Activated CD8-positive, alpha-beta T cell treated with anti-CD3 and anti-CD28 coated beads for 36 hours (primary cell): ENCODE measurements around the gene SPAG17. TPM values are rescaled to one million over a fixed set of nuclear protein-coding genes. Genes with fewer than 3 reads are reported as not detected.

Experiments
- ATAC-seq: fragments of 200-7000 bp; cut with Tn5 transposase; one replicate; pipeline ENCODE4 v1.10.0; 2021; ENCODE audit warnings: mild to moderate bottlenecking, moderate library complexity
- CTCF ChIA-PET: fragments of 350-600 bp; sonication (Branson Sonifier 250); formaldehyde crosslinking; loops from one replicate; lab custom pipeline; 2021; ENCODE audit warnings: antibody characterized with exemption; lab: Charles Lee
- POLR2A ChIA-PET: fragments of 350-600 bp; sonication (Branson Sonifier 250); formaldehyde crosslinking; loops from one replicate; lab custom pipeline; 2021; ENCODE audit warnings: antibody characterized with exemption; lab: Charles Lee
- DNase-seq: peaks from one replicate; pipeline ENCODE4 v3.0.0-alpha.2; 2020
- H3K27ac Mint-ChIP-seq: one replicate; pipeline ENCODE4 v1.8.0; 2021; ENCODE audit warnings: mild to moderate bottlenecking, mixed read lengths
- H3K27me3 Mint-ChIP-seq: one replicate; pipeline ENCODE4 v1.8.0; 2021; ENCODE audit warnings: mixed read lengths
- H3K36me3 Mint-ChIP-seq: one replicate; pipeline ENCODE4 v1.8.0; 2021; ENCODE audit warnings: low read depth, mixed read lengths
- H3K4me1 Mint-ChIP-seq: one replicate; pipeline ENCODE4 v1.8.0; 2021; ENCODE audit warnings: low read depth, mixed read lengths
- H3K4me3 Mint-ChIP-seq: one replicate; pipeline ENCODE4 v1.8.0; 2021; ENCODE audit warnings: mild to moderate bottlenecking, moderate library complexity, mixed read lengths
- H3K9me3 Mint-ChIP-seq: one replicate; pipeline ENCODE4 v1.8.0; 2021; ENCODE audit warnings: mixed read lengths
- intact Hi-C: fragments of 100-400 bp; cut with micrococcal nuclease; formaldehyde crosslinking; loops from one replicate; pipeline ENCODE4 v1.10.0; 2022
- total RNA-seq, 2 experiments: library from RNA; stranded (reverse); gene quantifications; one replicate each; pipeline ENCODE4 v1.2.3, GENCODE V29; 2021
- TF ChIP-seq, protein P1 (sequence below): fragments of 200-600 bp; IDR thresholded peaks from one replicate; pipeline ENCODE4 v1.8.0; 2022; ENCODE audit warnings: antibody characterized with exemption, mild to moderate bottlenecking

SPAG17 gene
- total RNA-seq, 2 experiments from 2014 or later, result not detected

- DNase-seq (no peak), ATAC-seq (no peak)
- no peak overlapping the region for H3K4me3 Mint-ChIP-seq
- intact Hi-C loops, result no loop called here
- peaks cover 3% of the 10 kb centered on the region for H3K4me1 Mint-ChIP-seq
- TF ChIP-seq, protein P1, sequence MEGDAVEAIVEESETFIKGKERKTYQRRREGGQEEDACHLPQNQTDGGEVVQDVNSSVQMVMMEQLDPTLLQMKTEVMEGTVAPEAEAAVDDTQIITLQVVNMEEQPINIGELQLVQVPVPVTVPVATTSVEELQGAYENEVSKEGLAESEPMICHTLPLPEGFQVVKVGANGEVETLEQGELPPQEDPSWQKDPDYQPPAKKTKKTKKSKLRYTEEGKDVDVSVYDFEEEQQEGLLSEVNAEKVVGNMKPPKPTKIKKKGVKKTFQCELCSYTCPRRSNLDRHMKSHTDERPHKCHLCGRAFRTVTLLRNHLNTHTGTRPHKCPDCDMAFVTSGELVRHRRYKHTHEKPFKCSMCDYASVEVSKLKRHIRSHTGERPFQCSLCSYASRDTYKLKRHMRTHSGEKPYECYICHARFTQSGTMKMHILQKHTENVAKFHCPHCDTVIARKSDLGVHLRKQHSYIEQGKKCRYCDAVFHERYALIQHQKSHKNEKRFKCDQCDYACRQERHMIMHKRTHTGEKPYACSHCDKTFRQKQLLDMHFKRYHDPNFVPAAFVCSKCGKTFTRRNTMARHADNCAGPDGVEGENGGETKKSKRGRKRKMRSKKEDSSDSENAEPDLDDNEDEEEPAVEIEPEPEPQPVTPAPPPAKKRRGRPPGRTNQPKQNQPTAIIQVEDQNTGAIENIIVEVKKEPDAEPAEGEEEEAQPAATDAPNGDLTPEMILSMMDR, result no peak
- H3K27ac Mint-ChIP-seq, result no peak overlapping the region
- peaks cover 5% of the 10 kb centered on the region for H3K9me3 Mint-ChIP-seq
- H3K36me3 Mint-ChIP-seq, result no peaks in the 10 kb centered on the region
- CTCF ChIA-PET, result no interaction called here
- POLR2A ChIA-PET, result no interaction called here
- no peaks in the 10 kb centered on the region for H3K27me3 Mint-ChIP-seq
Measured at GRCh38 chr1:118204648-118205047, 19.6 kb upstream of the SPAG17 start.

DNA sequence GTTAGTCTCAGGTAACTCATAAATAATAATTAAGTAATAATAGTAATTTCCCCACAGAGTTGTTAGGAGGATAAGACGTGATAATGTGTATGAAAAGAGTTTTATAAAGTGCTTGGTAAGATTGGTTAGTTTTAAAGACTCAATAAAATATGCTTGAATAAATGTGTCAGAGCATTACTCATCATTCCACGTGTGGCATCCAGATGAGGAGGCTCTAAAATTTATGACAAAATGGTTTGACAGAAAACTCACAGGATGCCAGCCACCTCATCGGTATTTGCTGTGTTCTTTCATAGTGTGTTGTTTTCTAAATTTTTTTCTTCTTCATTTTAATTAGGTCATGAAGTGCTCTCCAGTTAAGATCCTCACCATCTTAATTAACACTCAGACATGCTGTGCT lies 19.1 kb upstream of the SPAG17 start:
- Mint-ChIP-seq H3K27ac (no peak overlapping the region), H3K36me3 (no peaks in the 10 kb centered on the region), H3K4me1 (peaks cover 3% of the 10 kb centered on the region), H3K9me3 (peaks cover 5% of the 10 kb centered on the region), H3K27me3 (no peaks in the 10 kb centered on the region), H3K4me3 (no peak overlapping the region)
- DNase-seq (no peak), ATAC-seq (no peak)
- intact Hi-C loops, result no loop called here
- ChIA-PET POLR2A (no interaction called here), CTCF (no interaction called here)
- TF ChIP-seq, protein P1, result no peak

- TF ChIP-seq, protein P1, result no peak
- H3K4me1 Mint-ChIP-seq, result peaks cover 3% of the 10 kb centered on the region
- no peak overlapping the region for H3K4me3 Mint-ChIP-seq
- DNase-seq (no peak), ATAC-seq (no peak)
- H3K27me3 Mint-ChIP-seq, result no peaks in the 10 kb centered on the region
- no peak overlapping the region for H3K27ac Mint-ChIP-seq
- CTCF ChIA-PET, result no interaction called here
- peaks cover 4% of the 10 kb centered on the region for H3K9me3 Mint-ChIP-seq
- intact Hi-C loops, result no loop called here
- H3K36me3 Mint-ChIP-seq, result no peaks in the 10 kb centered on the region
- POLR2A ChIA-PET, result no interaction called here
Measured at GRCh38 chr1:118202076-118202608, 17.1 kb upstream of the SPAG17 start.

DNA sequence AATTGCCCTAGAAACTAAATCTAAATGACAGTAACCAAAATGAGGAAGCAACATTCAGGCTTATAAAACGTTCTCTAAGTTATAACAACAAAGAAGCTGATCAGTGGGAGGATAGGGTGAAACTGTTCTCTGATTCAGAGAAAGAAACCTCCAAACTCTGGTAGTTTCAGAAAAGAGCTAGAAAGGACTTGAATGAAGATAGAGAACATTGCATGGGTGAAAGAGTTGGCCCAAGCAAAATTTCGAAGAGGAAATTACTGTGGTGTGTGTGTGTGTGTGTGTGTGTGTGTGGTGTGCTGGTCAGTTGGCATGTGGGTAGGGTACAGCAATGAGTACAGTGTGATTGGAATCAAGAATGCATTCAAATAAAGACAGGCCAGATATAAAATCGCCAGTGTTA lies 16.5 kb upstream of the SPAG17 start:
- Mint-ChIP-seq H3K4me3 (no peak overlapping the region), H3K27me3 (no peaks in the 10 kb centered on the region), H3K4me1 (peaks cover 3% of the 10 kb centered on the region), H3K27ac (no peak overlapping the region), H3K36me3 (no peaks in the 10 kb centered on the region), H3K9me3 (peaks cover 4% of the 10 kb centered on the region)
- ATAC-seq (no peak), DNase-seq (no peak)
- ChIA-PET POLR2A (no interaction called here), CTCF (no interaction called here)
- TF ChIP-seq, protein P1, result no peak
- intact Hi-C loops, result no loop called here

DNA sequence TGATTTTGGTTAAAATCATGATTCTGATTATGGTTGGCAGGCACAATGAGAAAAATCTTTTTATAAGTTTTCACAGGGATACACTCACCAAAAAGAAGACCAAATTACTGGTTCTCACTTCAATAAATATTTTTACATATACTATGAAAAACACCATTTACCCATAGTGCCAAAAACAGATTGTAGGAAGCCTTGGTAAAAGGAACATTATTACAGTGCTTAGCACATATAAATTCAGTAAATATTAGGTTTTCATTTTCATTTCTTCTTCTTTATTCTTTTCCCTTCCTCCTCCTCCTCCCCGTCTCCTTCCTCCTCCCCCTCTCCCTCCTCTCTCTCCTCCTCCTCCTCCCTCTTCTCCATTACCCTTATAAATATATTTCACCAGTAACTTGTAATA lies 15.8 kb upstream of the SPAG17 start:
- TF ChIP-seq, protein P1, result no peak
- ChIA-PET POLR2A (no interaction called here), CTCF (no interaction called here)
- DNase-seq (no peak), ATAC-seq (no peak)
- no peak overlapping the region for H3K4me3 Mint-ChIP-seq
- no peaks in the 10 kb centered on the region for H3K27me3 Mint-ChIP-seq
- no peak overlapping the region for H3K27ac Mint-ChIP-seq
- intact Hi-C loops, result no loop called here
- peaks cover 4% of the 10 kb centered on the region for H3K9me3 Mint-ChIP-seq
- peaks cover 3% of the 10 kb centered on the region for H3K4me1 Mint-ChIP-seq
- no peaks in the 10 kb centered on the region for H3K36me3 Mint-ChIP-seq
